ES-I3 (cell line): Measurements from ENCODE around the gene ADGRG7.

Experiments used
- H3K36me3 ChIP-seq: 2 replicates; pipeline ENCODE4 v1.6.1; 2013; ENCODE audit warnings: mild to moderate bottlenecking, low read length, control low read depth, moderate library complexity; ENCODE audit not compliant: insufficient read depth
- H3K4me1 ChIP-seq: 2 replicates; pipeline ENCODE4 v1.6.1; 2013; ENCODE audit warnings: mild to moderate bottlenecking, control low read depth, low read length; ENCODE audit not compliant: insufficient read depth
- H3K9ac ChIP-seq: 2 replicates; pipeline ENCODE4 v1.6.1; 2013; ENCODE audit warnings: low read depth, mild to moderate bottlenecking, low read length, moderate library complexity
- H3K9me3 ChIP-seq: 2 replicates; pipeline ENCODE4 v1.6.1; 2013; ENCODE audit warnings: mild to moderate bottlenecking, low read length, moderate library complexity; ENCODE audit not compliant: control insufficient read depth, insufficient read depth

Gene ADGRG7

DNA sequence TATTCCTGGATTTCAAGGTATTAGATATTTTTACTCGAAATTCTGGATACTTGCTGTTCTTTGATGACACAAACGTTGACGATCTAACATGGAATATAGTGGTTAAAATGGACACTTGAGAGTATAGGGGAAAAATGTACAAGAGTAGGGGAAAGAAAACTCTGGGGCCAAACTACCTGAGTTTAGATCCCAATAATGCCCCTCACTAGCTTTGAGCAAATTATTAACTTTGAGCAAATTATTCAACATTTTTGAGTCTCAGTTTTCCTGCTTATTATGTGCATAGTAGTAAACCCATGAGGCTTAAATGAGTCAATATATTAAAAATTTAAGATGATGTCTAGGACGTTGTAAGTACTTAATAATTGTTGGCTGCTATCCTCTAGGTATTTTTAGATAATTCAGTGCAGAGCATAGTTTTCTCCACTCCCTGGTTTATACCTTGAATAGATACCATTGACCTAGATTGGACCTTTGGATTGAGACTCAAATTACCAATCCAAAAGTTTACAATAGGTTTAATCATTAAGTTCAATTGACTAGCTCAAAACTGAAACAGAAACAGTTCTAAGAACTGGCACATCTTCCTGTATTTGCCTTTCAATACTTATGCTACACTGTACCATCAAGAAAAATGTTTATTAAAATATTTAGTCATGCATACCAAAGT is 4.5 kb downstream of the ADGRG7 start:
- Histone ChIP-seq H3K36me3 (no peaks in the 10 kb centered on the region), H3K4me1 (no peaks in the 10 kb centered on the region), H3K9me3 (no peaks in the 10 kb centered on the region), H3K9ac (no peak overlapping the region)

DNA sequence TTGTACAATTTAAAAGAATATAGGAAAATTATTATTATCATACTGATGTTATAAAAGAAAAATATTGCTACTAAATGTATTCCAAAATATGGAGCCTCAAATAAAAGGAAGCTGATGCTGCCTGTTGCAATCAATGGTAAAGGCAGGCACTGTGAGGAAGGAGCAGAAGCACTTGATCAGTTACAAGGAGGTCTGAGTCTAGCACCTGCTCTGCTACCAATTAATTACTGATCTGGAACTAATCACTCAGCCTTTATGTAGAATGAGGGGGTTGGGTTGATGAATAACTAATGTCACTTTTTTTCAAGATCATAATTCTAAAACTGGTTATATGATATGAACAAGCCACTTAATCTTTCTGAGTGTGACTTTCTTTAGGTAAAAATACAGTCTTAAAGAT is 5.5 kb downstream of the ADGRG7 start:
- Histone ChIP-seq H3K9me3 (no peaks in the 10 kb centered on the region), H3K9ac (no peak overlapping the region), H3K36me3 (no peaks in the 10 kb centered on the region), H3K4me1 (no peaks in the 10 kb centered on the region)

DNA sequence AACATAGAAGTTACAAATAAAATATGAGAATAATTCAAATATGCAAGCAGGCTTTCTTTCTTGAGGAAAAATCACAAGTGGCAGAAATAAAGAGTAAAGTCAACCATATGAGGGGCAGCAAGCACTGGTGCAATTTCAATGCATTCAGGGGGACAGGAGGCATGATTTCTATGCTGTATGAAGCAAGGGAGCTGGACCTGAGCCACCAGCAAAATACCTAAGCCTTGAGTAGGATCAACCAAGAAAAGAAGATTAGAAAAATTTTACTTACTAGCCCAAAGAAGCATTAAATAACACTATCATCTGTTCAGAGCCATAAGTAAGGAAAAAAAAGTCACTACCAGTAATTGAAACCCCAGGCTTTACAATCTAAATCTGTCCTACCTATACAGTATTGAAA is 6.3 kb downstream of the ADGRG7 start:
- H3K9ac ChIP-seq: no peak overlapping the region
- H3K36me3 ChIP-seq: no peaks in the 10 kb centered on the region
- no peaks in the 10 kb centered on the region for H3K4me1 ChIP-seq
- H3K9me3 ChIP-seq: no peaks in the 10 kb centered on the region

DNA sequence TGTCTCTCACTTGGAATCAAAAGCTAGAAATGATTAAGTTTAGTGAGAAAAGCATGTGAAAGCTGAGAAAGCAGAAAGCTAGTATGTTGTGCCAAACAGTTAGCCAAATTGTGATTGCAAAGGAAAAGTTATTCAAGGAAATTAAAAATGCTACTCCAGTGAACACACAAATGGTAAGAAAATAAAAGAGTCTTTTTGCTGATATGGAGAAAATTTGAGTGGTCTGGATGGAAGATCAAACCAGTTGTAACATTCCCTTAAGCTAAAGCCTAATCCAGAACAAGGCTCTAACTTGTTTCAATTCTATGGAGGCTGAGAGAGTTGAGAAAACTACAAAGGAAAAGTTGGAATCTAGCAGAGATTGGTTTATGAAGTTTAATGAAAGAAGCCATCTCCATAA is 11.8 kb downstream of the ADGRG7 start:
- Histone ChIP-seq H3K9ac (no peak overlapping the region), H3K36me3 (no peaks in the 10 kb centered on the region), H3K9me3 (no peaks in the 10 kb centered on the region), H3K4me1 (no peaks in the 10 kb centered on the region)

DNA sequence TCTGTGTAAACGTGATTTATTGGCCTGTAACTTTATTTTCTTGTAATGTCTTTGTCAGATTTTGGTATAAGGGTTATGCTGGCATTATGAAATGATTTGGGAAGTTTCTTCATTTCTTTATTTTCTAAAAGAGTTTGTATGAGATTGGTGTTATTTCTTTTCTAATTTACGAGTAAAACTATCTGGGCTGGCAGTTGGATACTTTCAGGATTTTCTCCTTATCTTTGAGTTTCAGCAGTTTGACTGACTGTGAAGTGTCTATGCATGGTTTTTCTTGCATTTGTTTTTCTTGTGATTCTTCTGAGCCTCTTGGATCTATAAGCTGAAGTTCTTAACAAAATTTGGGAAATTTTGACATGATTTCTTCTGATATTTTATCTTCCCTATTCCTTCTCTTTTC is 18.1 kb downstream of the ADGRG7 start:
- H3K9ac ChIP-seq: no peak overlapping the region
- no peaks in the 10 kb centered on the region for H3K36me3 ChIP-seq
- peaks cover 14% of the 10 kb centered on the region for H3K4me1 ChIP-seq
- H3K9me3 ChIP-seq: no peaks in the 10 kb centered on the region

DNA sequence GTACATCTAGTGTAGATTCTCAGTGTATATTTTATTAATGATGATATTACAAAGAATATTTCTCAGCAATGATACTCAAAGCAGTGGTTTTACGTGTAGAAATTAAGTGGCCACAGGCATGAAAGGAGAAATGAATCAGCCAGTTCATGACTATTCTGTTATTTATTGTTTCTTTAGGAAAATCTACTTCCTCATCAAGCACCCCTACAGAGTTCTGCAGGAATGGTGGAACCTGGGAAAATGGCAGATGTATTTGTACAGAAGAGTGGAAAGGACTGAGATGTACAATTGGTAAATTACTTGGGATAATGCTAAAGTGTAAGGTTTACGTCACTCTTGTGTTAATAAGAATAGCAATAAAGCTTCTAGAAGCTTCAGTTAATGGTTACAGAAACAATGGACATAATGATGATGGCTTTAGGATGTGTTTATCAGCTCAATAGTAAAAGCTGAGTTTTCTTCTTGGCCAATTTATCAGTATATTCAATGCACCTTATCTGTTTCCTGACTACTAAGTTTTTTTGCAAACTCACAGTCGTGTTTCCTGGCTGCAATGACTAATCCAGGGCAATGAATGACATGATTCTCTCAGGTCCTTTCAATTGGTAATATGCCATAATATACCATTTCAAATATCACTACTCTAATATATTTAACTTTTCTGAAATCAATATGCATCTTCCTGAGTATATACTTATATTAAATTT is 20.2 kb downstream of the ADGRG7 start:
- Histone ChIP-seq H3K9me3 (no peaks in the 10 kb centered on the region), H3K36me3 (no peaks in the 10 kb centered on the region), H3K9ac (no peak overlapping the region), H3K4me1 (peaks cover 14% of the 10 kb centered on the region)

DNA sequence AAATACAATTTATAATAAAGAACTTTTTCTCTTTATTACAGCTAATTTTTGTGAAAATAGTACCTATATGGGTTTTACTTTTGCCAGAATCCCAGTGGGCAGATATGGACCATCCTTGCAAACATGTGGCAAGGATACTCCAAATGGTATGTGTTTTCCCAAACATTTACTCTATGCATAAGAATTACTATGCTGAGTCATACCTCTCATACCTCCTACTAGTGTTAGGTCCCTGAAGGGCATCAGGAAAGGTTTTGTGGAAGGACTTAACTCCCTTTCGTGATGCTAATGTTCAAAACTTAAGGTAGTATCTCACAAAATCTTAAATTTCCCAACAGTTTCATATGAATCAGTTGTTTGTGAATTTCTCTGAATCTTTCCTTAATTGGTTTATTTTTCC is 21.3 kb downstream of the ADGRG7 start:
- H3K9me3 ChIP-seq: no peaks in the 10 kb centered on the region
- no peak overlapping the region for H3K9ac ChIP-seq
- H3K4me1 ChIP-seq: peaks cover 14% of the 10 kb centered on the region
- no peaks in the 10 kb centered on the region for H3K36me3 ChIP-seq

DNA sequence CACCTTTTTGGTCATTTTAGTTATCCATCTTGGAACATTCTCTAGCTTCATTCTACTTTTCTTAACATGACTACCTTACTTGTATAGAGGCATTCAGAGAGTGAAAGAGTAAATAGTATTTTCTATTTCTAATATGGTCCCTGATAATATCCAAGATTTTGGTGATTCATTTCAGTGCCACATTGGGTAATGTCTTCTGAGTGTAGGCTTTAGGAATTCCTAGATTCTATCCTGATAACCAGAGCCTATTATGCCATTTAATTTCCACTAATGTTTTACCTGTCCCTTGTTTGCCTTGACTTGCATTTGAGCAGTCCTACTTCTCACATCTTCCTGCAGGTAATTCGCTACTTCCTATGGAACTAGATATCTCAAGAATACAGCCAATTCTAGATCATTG is 21.8 kb downstream of the ADGRG7 start:
- H3K4me1 ChIP-seq: peaks cover 14% of the 10 kb centered on the region
- no peaks in the 10 kb centered on the region for H3K9me3 ChIP-seq
- no peaks in the 10 kb centered on the region for H3K36me3 ChIP-seq
- no peak overlapping the region for H3K9ac ChIP-seq

DNA sequence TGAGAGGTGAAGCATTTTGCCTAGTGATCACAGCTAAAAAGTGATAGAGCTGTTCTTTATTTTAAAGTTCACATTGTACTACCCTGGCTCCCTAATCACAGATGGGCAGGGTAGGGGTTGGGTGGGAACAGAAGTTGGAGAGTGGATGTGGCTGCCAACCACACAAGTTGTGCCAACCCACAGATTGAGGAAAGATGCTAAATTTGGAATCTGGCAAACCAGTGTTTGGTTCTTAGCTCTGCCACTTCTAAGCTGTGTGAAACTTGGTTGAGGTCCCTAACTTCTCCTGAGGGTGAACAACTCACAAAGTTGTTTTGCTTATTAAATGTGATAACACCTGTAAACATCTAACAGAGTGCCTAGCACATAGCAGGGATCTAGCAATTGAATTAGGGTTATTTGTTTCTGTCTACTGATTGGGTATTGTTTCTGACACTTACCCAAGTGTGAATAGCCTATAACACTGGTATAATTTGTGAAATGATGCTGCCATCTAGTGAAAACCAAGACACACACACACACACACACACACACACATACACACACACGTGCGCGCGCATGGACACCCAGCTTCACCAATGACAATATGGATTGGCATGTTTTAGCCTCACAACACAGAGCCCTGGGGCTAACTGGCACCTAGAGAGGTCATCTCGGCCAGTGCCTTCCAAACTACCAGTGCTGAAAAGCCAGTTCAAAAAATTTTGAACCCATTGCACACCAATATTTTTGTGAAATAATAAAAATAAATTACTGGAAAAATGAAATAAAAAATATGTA is 25.3 kb downstream of the ADGRG7 start:
- no peak overlapping the region for H3K9ac ChIP-seq
- H3K4me1 ChIP-seq: peaks cover 14% of the 10 kb centered on the region
- no peaks in the 10 kb centered on the region for H3K9me3 ChIP-seq
- H3K36me3 ChIP-seq: no peaks in the 10 kb centered on the region

DNA sequence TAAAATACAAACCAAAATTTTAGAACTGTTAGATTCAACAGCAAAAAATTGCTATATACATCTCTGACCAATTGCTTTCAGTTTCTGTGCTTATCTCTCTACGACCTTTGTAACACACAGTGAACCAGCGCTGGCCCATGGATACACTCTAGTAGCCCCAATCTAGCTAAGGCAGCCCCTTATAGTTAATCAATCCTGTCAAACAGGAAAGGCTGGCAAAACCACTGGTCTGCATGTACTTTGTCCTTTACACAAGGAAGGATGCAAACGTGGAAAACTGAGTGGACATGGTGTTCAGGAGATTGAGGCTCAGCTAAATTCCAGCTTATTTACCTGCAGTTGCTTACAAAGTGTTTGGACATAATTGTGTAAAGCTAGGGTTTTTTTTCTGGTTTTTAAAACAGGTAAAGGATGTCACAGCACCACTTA is 25.9 kb downstream of the ADGRG7 start:
- Histone ChIP-seq H3K4me1 (peaks cover 10% of the 10 kb centered on the region), H3K9me3 (no peaks in the 10 kb centered on the region), H3K9ac (no peak overlapping the region), H3K36me3 (no peaks in the 10 kb centered on the region)

DNA sequence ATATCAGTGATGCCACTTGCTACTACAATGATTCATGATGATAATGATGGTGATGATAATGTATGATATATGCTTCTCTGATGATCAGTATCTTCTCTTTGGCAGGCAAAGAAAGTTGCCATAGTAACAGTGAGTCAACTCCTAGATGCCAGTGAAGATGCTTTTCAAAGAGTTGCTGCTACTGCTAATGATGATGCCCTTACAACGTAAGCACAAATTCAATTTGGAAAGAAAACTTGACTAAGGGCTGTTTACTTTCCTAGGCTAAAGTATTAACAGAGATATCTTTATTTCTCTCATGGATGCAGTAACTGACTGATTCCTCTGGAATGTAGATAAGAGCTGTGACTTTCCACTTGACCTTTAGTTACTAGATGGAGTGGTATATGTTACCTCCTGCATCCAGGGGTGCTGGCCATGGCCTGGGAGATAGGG is 27.8 kb downstream of the ADGRG7 start:
- Histone ChIP-seq H3K36me3 (no peaks in the 10 kb centered on the region), H3K9ac (no peak overlapping the region), H3K9me3 (no peaks in the 10 kb centered on the region), H3K4me1 (no peaks in the 10 kb centered on the region)

DNA sequence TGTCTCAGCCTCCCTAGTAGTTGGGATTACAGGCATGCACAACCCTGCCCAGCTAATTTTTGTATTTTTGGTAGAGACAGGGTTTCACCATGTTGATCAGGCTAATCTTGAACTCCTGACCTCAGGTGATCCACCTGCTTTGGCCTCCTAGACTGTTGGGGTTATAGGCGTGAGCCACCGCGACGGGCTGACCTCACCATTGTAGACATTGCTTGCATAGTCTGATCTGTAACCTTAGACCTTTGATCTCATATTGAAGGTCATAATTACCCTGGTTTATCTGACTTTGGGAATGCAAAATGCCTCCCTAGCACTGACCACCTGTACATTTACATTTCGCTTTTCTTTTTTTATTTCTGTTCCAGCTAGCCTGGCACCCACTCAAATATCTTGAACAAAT is 31.2 kb downstream of the ADGRG7 start:
- Histone ChIP-seq H3K9me3 (no peaks in the 10 kb centered on the region; the same call in 1 of the 2 replicates), H3K36me3 (no peaks in the 10 kb centered on the region), H3K9ac (no peak overlapping the region), H3K4me1 (no peaks in the 10 kb centered on the region)

DNA sequence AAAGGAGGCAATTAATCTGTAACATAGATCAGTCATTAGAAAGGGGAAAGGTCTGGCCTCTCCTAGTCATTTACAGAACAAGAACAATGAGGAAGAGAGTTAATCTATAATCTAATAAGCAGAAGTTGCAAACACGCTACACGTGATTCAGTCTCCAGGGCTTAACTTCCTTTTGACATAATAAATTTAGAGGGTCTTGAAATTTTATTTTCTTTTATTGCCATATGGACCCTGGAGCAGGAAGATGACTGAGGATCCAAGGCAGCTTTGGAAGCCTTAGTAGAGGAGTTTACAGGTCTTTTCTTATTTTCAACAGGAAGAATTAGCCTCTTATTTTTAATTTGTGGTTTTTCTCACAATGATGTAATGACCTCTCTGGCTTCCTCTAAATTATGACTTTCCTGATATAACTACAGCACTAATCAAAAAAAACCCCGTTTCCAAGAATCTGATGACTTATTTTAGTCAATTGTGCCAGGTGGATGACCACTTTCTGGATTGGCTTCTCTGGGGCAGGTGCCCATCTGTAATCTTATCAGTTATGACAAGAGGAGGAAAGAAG is 32.2 kb downstream of the ADGRG7 start:
- Histone ChIP-seq H3K4me1 (no peaks in the 10 kb centered on the region), H3K9ac (no peak overlapping the region), H3K9me3 (no peaks in the 10 kb centered on the region; the same call in 1 of the 2 replicates), H3K36me3 (no peaks in the 10 kb centered on the region)

DNA sequence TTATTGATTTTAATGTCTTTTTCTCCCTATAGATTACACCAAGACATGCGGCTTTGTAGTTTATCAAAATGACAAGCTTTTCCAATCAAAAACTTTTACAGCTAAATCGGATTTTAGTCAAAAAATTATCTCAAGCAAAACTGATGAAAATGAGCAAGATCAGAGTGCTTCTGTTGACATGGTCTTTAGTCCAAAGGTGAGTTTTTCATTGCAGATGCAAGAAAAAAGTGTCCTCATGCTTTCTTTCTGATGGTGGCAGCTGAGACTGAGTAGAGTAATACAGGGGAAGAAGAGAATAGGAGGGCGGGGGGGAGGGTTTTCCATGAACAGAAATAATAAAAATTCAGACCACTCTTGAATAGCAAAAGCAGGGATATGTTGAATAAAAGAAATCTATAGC is 36.5 kb downstream of the ADGRG7 start:
- Histone ChIP-seq H3K36me3 (no peaks in the 10 kb centered on the region), H3K9ac (no peak overlapping the region), H3K9me3 (no peaks in the 10 kb centered on the region; the same call in 1 of the 2 replicates), H3K4me1 (peaks cover 4% of the 10 kb centered on the region)
